Mesendoderm (in vitro differentiated cells): ENCODE data around the gene CYP27C1.

Source experiments
- DNase-seq: peaks from one replicate; pipeline ENCODE4 v3.0.0; 2013
- H2AK5ac ChIP-seq: 2 replicates; pipeline ENCODE4 v1.6.1; 2013; ENCODE audit warnings: low read length, inconsistent platforms
- H2BK120ac ChIP-seq: 2 replicates; pipeline ENCODE4 v1.6.1; 2013; ENCODE audit warnings: low read depth, mild to moderate bottlenecking, low read length, moderate library complexity, mixed read lengths
- H2BK15ac ChIP-seq: replicated peaks from 2 replicates; pipeline ENCODE4 v1.6.1; 2013; ENCODE audit warnings: low read depth, mild to moderate bottlenecking, moderate library complexity
- H2BK5ac ChIP-seq: 2 replicates; pipeline ENCODE4 v1.6.1; 2013; ENCODE audit warnings: low read length, inconsistent platforms
- H3K18ac ChIP-seq: 2 replicates; pipeline ENCODE4 v1.6.1; 2013; ENCODE audit warnings: mild to moderate bottlenecking, low read length, mixed read lengths
- H3K23ac ChIP-seq: one replicate; pipeline ENCODE4 v1.6.1; 2013; ENCODE audit warnings: low read length
- H3K27ac ChIP-seq: 2 replicates; pipeline ENCODE4 v1.5.1; 2013; ENCODE audit warnings: low read depth, mild to moderate bottlenecking, inconsistent platforms, low read length, moderate library complexity
- H3K27me3 ChIP-seq: 2 replicates; pipeline ENCODE4 v1.6.1; 2013; ENCODE audit warnings: low read length, control low read depth, mild to moderate bottlenecking, inconsistent platforms; ENCODE audit not compliant: insufficient read depth, poor library complexity
- H3K36me3 ChIP-seq: 2 replicates; pipeline ENCODE4 v1.6.1; 2013; ENCODE audit warnings: low read length, inconsistent platforms; ENCODE audit not compliant: control insufficient read depth, insufficient read depth
- H3K4ac ChIP-seq: one replicate; pipeline ENCODE4 v1.6.1; 2013; ENCODE audit warnings: low read depth, mild to moderate bottlenecking, low read length, moderate library complexity
- H3K4me1 ChIP-seq: 2 replicates; pipeline ENCODE4 v1.6.1; 2013; ENCODE audit warnings: low read depth, low read length, inconsistent platforms; ENCODE audit not compliant: control insufficient read depth
- H3K4me2 ChIP-seq: 2 replicates; pipeline ENCODE4 v1.6.1; 2013; ENCODE audit warnings: low read length
- H3K4me3 ChIP-seq: 2 replicates; pipeline ENCODE4 v1.5.1; 2013; ENCODE audit warnings: mild to moderate bottlenecking, low read length
- H3K56ac ChIP-seq: one replicate; pipeline ENCODE4 v1.6.1; 2013; ENCODE audit warnings: low read length
- H3K79me1 ChIP-seq: 2 replicates; pipeline ENCODE4 v1.6.1; 2013; ENCODE audit warnings: low read length, inconsistent platforms
- H3K79me2 ChIP-seq: 2 replicates; pipeline ENCODE4 v1.6.1; 2013; ENCODE audit warnings: mild to moderate bottlenecking, low read length; ENCODE audit not compliant: control insufficient read depth, insufficient read depth
- H3K9ac ChIP-seq: 2 replicates; pipeline ENCODE4 v1.6.1; 2013; ENCODE audit warnings: low read length, inconsistent platforms
- H4K5ac ChIP-seq: one replicate; pipeline ENCODE4 v1.6.1; 2013; ENCODE audit warnings: low read length
- H4K8ac ChIP-seq: one replicate; pipeline ENCODE4 v1.6.1; 2013; ENCODE audit warnings: low read depth, mild to moderate bottlenecking, control low read depth, low read length, moderate library complexity
- WGBS: extraction: QIAGEN DNeasy Blood & Tissue Kit; methylation state at CpG from one replicate; pipeline ENCODE4 v1.1.7; 2013; ENCODE audit warnings: low lambda C conversion rate, missing lambda C conversion rate; ENCODE audit not compliant: insufficient coverage; ENCODE audit errors: extremely low coverage; 5-methylcytosine and 5-hydroxymethylcytosine counted together

Gene CYP27C1

DNA sequence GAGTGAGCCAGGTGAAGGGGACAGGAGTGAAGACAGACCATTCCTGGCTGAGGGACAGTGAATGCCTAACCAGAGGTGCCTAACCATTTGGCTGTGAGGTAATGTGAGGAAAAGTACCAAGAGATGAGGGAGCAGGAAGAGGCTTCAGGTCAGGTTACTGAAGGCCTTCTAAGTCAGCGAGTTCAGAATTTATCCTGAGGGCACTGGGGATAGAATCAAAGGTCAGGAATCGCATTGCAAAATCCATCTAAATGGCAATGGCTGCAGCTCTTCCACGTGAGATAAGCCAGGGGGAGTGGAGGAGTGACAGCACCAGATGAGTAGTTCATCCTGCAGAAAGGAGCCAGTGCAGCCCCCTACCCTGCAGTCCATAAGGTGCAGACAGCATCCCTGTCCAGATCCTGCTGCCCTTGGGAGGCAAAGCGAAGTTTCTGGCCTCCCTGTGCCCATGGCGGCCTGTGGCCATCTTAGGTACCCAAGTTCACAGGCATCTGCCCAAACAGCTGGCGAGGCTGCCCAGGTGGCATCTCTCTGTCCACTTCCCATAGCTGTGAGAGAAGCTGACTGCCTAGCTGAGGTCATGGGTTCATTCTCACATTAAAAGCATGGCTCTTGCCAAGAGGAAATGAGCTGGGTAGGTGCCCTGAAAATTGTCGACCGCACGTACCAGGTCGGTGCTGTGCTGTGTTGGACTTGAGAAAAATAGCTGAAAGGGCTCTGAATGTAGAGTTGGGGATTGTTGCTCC, 49.5 kb downstream of the CYP27C1 start:
- H3K27me3 ChIP-seq: no peaks in the 10 kb centered on the region
- H3K23ac ChIP-seq: no peak overlapping the region
- H3K18ac ChIP-seq: no peak overlapping the region
- H4K8ac ChIP-seq: no peak overlapping the region
- H3K4me3 ChIP-seq: no peak overlapping the region
- H3K79me2 ChIP-seq: no peaks in the 10 kb centered on the region
- no peak overlapping the region for H2BK5ac ChIP-seq
- no peak overlapping the region for H3K56ac ChIP-seq
- no peak overlapping the region for H4K5ac ChIP-seq
- WGBS: no CpG with 5 or more reads among the region's 10 CpGs
- no peak overlapping the region for H2BK120ac ChIP-seq
- H3K4ac ChIP-seq: no peak overlapping the region
- no peak overlapping the region for H2BK15ac ChIP-seq
- no peaks in the 10 kb centered on the region for H3K79me1 ChIP-seq
- no peak overlapping the region for H3K4me2 ChIP-seq
- DNase-seq: peak; percentile 53
- H3K36me3 ChIP-seq: no peaks in the 10 kb centered on the region
- H3K27ac ChIP-seq: no peak overlapping the region
- no peaks in the 10 kb centered on the region for H3K4me1 ChIP-seq
- H3K9ac ChIP-seq: no peak overlapping the region
- H2AK5ac ChIP-seq: no peak overlapping the region

DNA sequence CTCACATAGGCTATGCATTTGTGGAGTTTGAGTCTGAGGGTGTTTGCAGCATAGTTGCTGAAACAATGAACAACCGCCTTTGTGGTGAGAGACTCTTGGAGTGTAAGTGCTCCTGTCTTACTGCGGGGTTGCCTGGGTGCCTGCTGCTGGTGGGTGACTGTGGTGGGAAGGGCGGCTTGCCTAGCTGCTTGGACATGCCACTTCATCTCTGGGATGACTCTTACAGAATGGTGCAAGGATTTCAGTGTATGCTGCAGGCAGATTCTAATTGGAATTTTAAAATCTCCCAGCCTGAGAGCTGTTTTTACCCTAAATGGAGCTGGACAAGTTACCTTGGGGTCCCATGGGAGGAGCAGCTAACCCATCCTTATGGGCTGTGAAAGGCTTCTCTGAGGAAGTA, 50.1 kb downstream of the CYP27C1 start:
- Histone ChIP-seq H2BK15ac (no peak overlapping the region), H3K79me2 (no peaks in the 10 kb centered on the region), H4K8ac (no peak overlapping the region), H3K23ac (no peak overlapping the region), H4K5ac (no peak overlapping the region), H3K27me3 (no peaks in the 10 kb centered on the region), H3K4me1 (no peaks in the 10 kb centered on the region), H2BK5ac (no peak overlapping the region), H3K4me3 (no peak overlapping the region), H2BK120ac (no peak overlapping the region), H3K27ac (no peak overlapping the region), H3K56ac (no peak overlapping the region), H3K9ac (no peak overlapping the region), H2AK5ac (no peak overlapping the region), H3K18ac (no peak overlapping the region), H3K4me2 (no peak overlapping the region), H3K79me1 (no peaks in the 10 kb centered on the region), H3K36me3 (no peaks in the 10 kb centered on the region), H3K4ac (no peak overlapping the region)
- DNase-seq: no peak
- no CpG with 5 or more reads among the region's 3 CpGs for WGBS

DNA sequence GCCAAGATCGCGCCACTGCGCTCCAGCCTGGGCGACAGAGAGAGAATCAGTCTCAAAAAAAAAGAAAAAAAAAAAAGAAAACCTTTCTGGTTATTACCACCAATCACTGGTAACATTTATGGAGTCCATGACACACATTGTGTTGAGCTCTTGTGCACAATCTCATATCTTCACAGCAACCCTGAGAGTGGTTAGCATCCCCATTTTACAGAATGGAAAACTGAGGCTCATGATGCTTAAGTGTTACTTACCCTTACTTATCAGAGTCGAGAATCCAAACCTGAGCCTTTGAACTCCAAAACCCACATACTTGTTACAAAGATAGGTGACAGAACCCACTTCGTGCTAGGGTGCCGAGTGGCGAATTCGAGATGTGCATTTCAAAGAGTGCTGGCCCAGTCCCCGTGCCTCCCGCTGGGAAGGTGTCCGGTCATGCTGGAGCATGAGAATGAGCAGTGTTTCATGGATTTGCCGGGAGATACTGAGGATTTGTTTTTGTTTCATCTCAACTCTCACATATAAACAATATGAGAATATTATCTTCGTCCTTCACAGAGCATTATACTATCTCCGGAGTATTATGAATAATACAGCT, 50.9 kb downstream of the CYP27C1 start:
- Histone ChIP-seq H3K27me3 (no peaks in the 10 kb centered on the region), H3K4me3 (no peak overlapping the region), H3K56ac (no peak overlapping the region), H3K18ac (no peak overlapping the region), H2BK120ac (no peak overlapping the region), H2BK5ac (no peak overlapping the region), H3K4me2 (no peak overlapping the region), H3K79me1 (no peaks in the 10 kb centered on the region), H3K4me1 (no peaks in the 10 kb centered on the region), H2AK5ac (no peak overlapping the region), H4K8ac (no peak overlapping the region), H3K4ac (no peak overlapping the region), H3K9ac (no peak overlapping the region), H3K79me2 (no peaks in the 10 kb centered on the region), H4K5ac (no peak overlapping the region), H3K27ac (no peak overlapping the region), H2BK15ac (no peak overlapping the region), H3K36me3 (no peaks in the 10 kb centered on the region), H3K23ac (no peak overlapping the region)
- no peak for DNase-seq
- no CpG with 5 or more reads among the region's 15 CpGs for WGBS

DNA sequence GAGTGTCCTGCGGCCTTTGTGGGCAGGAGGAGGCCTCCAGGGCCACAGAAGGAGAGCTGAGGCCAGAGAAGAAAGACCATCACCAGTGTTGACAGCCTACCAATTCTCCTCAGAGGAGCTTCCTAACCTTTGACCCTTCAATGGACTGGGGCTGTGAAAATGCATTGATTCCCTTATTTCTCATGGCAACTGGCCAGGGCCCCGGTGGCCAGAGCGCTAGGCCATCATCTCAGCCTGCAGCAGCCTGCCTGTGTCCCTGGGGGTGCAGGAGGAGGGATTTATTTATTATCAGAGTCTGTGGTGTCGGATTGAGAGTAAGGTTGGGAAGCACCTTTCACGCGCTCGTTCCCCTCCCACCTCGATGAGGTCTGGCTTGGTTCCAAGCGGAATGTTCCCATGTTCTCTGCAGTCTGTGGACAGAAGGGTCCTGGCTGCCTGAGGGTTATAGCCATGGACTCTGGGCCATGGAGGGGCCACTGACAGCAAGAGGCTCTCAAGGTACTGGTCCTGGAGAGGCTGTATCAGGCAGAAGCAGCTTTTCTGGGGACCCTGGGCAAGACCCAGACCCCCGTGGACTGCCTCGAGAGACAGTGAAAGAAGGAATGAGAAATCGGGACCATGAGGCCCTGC, 53.8 kb downstream of the CYP27C1 start:
- no peak for DNase-seq
- no peaks in the 10 kb centered on the region for H3K36me3 ChIP-seq
- no peak overlapping the region for H4K8ac ChIP-seq

DNA sequence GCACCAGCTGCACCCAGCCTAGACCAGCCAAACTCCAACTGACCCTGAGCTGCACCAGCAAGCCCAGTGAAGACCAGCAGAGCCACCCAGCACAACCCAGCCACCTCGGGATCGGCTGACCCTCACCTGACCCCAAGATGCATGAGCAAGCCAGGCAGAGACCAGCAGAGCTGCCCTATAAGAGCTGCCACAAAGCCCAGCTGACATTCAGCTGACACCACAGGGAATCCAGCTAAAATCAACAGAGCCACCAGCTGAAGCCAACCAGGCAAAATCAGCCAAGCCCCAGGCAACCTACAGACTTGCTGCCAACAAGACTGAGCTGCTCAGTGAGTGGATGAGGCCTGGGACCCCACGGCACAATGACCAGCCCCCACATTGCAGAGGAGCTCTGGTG, 54.6 kb downstream of the CYP27C1 start:
- Histone ChIP-seq H3K9ac (no peak overlapping the region), H2BK15ac (no peak overlapping the region), H3K18ac (no peak overlapping the region), H4K5ac (no peak overlapping the region), H3K56ac (no peak overlapping the region), H3K4me1 (no peaks in the 10 kb centered on the region), H3K23ac (no peak overlapping the region), H3K27ac (no peak overlapping the region), H2AK5ac (no peak overlapping the region), H4K8ac (no peak overlapping the region), H3K4ac (no peak overlapping the region), H3K4me3 (no peak overlapping the region), H2BK5ac (no peak overlapping the region), H3K36me3 (no peaks in the 10 kb centered on the region), H3K27me3 (no peaks in the 10 kb centered on the region), H3K79me1 (no peaks in the 10 kb centered on the region), H3K79me2 (no peaks in the 10 kb centered on the region), H3K4me2 (no peak overlapping the region), H2BK120ac (no peak overlapping the region)
- DNase-seq: no peak
- no CpG with 5 or more reads among the region's 3 CpGs for WGBS

More for the DNA sequence above, 53.8 kb downstream of the CYP27C1 start:
- Histone ChIP-seq H3K23ac (no peak overlapping the region), H3K4me2 (no peak overlapping the region), H3K27me3 (no peaks in the 10 kb centered on the region), H2BK5ac (no peak overlapping the region), H2BK15ac (no peak overlapping the region), H2BK120ac (no peak overlapping the region), H3K56ac (no peak overlapping the region), H2AK5ac (no peak overlapping the region), H4K5ac (no peak overlapping the region), H3K9ac (no peak overlapping the region), H3K18ac (no peak overlapping the region), H3K4ac (no peak overlapping the region), H3K79me2 (no peaks in the 10 kb centered on the region), H3K4me3 (no peak overlapping the region), H3K4me1 (no peaks in the 10 kb centered on the region), H3K27ac (no peak overlapping the region), H3K79me1 (no peaks in the 10 kb centered on the region)
- no CpG with 5 or more reads among the region's 12 CpGs for WGBS
